ENCODE data around the gene ECSCR. TPM values are rescaled to one million over a fixed set of nuclear protein-coding genes. Genes with fewer than 3 reads are reported as not detected.
"Not testable (repeated sequence)": the region's sequence is repeated elsewhere in the genome, so short reads cannot be mapped to it uniquely, and the experiment has no call there.

The ECSCR gene
- total RNA-seq, 1 experiment from 2014 or later, result not detected

GRCh38 chr5:139446956-139447779, 15.4 kb downstream of the ECSCR start:
- DNase-seq (ENCODE audit: extremely low read depth, low read depth), result no peak

DNA sequence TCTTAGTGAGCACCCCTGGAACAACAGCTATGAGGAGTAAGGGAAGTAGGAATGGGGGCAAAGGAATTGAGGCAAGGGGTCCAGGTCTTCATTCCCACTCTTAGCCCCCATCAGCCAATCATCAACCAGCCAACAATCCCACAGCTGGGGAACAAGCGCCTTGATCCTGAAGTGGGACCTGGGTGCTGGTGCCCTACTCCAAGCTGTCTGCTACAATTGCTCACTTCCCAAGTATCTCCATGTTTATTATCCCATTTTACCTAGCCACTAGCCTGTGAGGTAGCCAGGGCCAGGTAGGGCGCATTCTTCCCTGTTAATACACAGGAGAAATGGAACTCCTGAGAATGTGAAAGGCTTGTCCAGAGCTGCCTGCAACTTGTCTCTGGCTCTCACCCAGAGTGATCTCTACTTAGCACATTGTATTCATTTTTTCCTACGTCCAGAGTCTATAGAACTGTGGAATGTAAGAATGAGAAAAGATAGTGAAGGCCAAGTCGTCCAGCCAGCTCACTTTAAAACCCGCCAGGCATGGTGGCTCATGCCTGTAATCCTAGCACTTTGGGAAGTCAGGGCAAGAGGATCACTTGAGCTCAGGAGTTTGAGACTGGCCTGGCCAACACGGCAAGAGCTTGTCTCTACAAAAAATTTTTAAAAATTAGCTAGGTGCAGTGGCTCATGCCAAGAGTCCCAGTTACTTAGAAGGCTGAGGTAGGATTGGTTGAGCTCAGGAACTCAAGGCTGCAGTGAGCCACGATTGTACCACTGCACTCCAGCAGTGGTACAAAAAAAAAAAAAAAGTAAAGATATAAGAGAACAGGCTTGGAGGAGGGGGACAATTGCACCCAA, 17.0 kb downstream of the ECSCR start:
- no peak for DNase-seq (ENCODE audit: extremely low read depth, low read depth)

GRCh38 chr5:139443831-139444453, 18.6 kb downstream of the ECSCR start:
- no peak for DNase-seq (ENCODE audit: extremely low read depth, low read depth)

DNA sequence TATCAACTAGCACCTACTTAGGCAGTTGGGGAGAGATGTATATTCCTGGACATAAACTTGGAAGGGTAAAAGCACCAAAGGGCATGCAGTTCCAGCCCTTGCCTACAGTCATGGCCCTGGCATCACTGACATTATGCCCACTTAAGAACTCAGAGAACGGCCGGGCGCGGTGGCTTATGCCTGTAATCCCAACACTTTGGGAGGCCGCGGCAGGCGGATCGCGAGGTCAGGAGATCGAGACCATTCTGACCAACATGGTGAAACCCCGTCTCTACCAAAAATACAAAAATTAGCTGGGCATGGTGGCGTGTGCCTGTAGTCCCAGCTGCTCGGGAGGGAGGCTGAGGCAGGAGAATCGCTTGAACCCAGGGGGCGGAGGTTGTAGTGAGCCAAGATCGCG, 22.1 kb downstream of the ECSCR start:
- DNase-seq (ENCODE audit: extremely low read depth, low read depth), result not testable (repeated sequence)

DNA sequence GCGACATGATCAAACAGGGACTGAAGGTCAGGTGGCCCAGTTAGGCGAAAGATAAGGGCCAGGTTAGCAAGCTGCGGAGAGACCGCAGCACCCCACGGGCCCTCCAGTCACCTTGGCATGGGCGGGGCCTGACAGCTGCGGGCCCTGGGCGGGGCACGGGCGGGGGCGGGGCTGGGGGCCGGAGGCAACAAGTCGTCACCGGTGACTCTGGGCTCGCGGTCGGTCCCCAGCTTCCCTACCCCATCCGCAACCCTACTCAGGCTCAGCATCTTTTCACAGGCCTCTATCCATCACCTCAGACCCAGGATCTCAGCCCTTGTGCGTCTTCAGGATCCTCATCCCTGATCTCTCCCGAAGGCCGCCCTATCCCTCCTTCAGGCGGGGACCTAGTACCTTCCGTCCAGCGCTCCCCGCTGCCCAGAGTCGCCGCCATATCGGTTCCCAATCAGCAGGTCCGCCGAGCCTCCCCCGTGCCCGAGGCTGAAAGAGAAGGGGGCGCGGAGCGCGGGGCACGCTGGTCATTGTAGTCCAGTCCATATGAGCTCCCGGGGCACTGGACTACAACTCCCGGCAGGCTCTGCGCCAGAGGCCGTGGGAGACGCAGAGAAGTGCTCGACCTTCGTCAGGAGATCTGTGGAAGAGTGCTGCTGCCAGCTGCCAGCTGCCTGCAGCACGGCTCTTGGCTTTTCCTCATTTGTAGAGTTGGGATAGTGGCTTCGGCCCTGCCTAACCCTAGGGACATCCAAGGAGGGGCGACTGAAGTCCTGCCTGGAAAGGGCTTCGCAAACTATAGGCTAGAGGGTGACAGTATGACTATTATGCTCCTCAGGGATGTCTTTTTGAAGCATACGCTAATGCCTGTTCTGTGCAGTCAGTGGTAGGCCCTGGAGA, 23.3 kb downstream of the ECSCR start, which contains the start of gene DNAJC18:
Gene DNAJC18 (minus strand): TSS at position 513 of the 891 bp plus-strand sequence. CDS start 80 bp downstream, at position 433.
- DNase-seq (ENCODE audit: extremely low read depth, low read depth), result peak; percentile 83

GRCh38 chr5:139438707-139439012, 23.9 kb downstream of the ECSCR start:
- DNase-seq (ENCODE audit: extremely low read depth, low read depth), result no peak

- DNase-seq (ENCODE audit: extremely low read depth, low read depth), result no peak
Measured at GRCh38 chr5:139435676-139436075, 26.9 kb downstream of the ECSCR start.

- no peak for DNase-seq (ENCODE audit: extremely low read depth, low read depth)
Measured at GRCh38 chr5:139431706-139432105, 30.8 kb downstream of the ECSCR start.

DNA sequence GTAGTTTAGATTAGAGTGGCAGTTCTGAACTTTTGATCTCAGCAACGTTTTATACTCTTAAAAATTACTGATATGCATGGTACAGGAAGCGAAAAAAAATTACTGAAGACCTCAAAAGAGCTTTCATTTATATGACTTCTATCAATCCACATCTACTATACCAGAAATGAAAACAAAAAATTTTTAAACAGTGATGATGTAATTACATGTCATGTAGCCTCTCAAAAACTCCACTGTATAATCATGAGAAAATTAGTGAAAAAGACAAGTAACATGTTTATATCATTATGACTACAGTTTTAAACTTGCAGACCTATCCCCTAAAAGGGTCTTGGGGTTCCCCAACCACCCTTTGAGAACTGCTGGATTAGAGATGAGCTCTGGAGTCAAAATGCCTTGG, 32.5 kb downstream of the ECSCR start:
- DNase-seq (ENCODE audit: extremely low read depth, low read depth), result no peak

DNA sequence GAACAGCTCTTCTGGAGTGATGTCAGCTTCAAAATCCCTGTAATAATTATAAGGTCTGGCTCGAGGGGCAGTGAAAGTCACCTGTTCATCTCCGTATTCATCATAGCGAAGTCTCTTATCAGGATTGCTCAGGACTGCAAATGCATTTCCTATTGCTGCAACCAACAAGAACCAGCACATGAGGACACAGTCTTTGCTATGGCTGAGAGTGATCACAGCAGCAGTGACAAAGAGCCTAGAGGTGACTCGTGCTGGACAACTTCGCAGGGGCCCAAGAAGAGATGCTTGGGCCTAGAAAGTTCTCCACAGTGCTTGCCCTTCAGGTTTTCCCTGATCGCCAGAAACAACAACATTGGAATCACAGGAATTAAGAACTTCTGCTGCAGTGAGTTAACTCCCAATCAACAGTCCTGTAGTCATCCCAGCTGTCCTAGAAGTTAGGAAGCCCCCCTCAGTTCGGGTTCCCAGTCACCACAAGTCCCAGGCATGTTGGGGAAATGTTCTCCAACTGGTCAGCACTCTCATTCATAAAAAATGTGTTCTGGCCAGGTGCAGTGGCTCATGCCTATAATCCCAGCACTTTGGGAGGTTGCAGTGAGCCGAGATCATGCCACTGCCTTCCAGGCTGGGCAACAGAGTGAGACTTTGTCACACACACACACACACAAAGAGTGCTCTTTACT, 36.2 kb downstream of the ECSCR start:
- no peak for DNase-seq (ENCODE audit: extremely low read depth, low read depth)

DNA sequence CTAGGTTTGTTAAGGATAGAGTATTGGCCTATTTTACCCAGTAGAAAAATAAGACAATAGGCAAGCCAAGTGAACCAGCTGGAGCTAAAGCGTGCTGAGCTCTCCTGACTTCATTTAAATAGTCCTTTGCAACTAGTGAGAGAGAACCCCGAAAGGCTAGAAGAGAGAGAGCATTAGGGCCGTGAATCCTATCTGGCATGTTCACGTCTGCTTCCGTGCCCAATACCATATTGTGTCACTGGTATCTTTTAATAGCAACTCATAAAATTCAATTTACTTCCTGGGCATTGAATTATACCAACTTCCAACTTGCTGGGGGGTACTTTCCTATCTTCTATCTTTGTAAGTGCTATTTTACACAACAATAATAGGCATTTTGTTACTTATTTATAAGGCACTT, 37.0 kb downstream of the ECSCR start:
- no peak for DNase-seq (ENCODE audit: extremely low read depth, low read depth)

DNA sequence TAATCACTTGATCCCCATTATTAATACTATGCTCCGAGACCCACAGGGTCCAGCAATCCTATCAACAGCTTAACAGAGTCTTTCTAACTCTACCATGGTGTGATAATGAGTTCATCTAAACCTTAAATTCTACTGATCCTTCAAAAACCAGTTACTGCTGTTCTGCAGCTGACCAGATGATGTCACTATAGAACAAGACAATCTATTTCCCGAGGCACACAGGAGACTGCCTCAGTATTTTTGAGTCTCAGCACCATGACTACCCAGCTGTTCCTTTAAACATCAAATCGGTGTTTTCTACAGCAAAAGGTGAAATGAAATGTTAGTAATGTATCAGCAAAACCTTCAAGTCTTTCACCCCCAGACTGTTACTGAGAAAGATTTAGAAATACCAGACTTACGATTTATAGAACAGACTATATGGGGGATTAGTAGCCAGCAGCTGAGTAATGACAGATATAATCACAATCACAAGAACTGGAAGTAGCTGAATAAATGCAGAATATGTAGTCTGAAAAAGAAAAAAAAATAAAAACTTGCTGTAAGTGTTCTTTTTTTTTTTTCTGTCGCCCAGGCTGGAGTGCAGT, 40.1 kb downstream of the ECSCR start:
- peak; percentile 68 for DNase-seq (ENCODE audit: extremely low read depth, low read depth)

DNA sequence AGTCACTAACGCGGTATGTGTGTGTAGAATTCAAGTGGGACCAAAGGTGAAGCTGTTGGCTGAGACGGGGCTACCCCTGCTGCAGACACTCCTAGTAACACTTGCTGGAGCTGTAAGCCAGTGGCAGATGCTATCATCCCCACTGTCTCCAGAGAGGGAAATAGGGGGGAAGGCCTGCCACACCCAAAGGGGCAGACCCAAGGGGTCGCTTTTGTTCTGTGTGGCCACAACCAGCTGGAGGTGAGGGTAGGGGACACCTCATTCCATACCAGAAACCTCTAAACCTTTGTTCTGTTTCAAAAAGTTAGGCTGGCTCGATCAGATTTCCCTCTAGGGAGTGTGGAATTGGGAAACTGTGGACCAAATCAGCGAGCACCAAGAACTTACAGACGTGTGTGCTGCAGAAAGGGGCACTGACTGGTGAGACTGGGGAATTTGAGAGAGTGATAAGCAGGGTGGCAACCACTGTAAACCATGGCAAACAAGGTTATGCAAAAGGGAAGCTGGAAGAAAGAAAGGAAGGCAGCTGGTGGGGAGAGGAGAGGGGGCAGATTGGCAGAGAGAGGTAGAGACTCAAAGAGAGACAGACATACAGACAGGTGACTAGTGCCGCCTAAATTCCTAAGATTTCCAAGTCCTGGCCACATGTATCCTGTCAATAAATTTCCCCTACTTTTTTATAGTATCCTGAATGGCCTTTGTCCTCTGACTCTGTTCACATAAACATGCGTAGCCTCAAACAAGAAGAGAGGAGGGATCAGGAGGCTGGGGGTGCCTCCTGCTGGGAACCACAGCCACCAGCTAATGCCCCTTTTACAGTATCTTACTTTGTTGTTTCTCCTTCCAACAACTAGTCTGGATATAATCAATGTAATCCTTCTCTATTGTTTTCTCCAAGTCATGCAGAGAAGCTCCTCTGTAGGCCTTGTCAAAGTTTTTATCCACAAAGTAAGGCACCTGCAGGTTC, 43.0 kb downstream of the ECSCR start:
- no peak for DNase-seq (ENCODE audit: extremely low read depth, low read depth)

GRCh38 chr5:139418793-139419192, 43.8 kb downstream of the ECSCR start:
- no peak for DNase-seq (ENCODE audit: extremely low read depth, low read depth)

DNA sequence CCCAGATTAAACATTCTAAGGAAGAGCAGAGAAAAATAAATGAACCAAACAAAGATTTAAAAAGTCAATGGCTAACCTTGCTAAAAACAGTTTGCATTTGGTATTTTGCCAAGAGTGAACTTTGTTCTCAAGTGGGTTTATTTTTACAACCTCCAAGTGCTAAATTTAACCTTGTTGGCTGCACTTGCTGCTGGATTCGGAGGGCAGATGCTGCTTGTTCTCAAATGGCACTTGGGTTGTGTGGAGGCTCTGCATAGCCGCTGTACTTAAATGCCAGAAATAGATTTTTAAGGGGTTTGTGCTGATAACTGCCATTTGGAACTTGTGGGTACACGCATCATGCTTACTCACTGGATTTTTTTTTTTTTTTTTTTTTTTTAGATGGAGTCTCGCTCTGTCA, 45.3 kb downstream of the ECSCR start:
- no peak for DNase-seq (ENCODE audit: extremely low read depth, low read depth)

- no peak for DNase-seq (ENCODE audit: extremely low read depth, low read depth)
Measured at GRCh38 chr5:139416651-139417050, 45.9 kb downstream of the ECSCR start.

DNA sequence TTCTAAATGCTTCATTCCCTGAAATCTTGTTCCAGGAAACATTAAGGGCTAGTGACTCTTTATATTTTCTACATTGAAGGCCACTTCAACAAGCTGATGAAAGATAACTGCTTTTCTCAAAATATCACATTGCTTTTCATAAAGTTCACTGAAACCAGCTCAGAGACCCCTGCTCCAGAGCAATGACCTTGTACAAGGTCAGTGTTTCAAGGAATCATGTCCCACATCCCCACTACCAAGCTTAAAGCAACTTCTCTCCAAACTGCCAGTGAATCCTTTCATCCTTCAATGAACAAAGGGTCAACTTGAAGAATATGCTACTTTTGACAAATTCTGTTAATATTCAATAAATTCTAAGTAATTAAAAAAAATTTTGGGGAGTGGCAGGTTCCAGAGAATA, 46.7 kb downstream of the ECSCR start:
- DNase-seq (ENCODE audit: extremely low read depth, low read depth), result no peak

GRCh38 chr5:139415221-139415861, 47.2 kb downstream of the ECSCR start:
- no peak for DNase-seq (ENCODE audit: extremely low read depth, low read depth)

All from NCI-H460 (cell line).